ENCODE data around the gene KRT37.

Gene KRT37

DNA sequence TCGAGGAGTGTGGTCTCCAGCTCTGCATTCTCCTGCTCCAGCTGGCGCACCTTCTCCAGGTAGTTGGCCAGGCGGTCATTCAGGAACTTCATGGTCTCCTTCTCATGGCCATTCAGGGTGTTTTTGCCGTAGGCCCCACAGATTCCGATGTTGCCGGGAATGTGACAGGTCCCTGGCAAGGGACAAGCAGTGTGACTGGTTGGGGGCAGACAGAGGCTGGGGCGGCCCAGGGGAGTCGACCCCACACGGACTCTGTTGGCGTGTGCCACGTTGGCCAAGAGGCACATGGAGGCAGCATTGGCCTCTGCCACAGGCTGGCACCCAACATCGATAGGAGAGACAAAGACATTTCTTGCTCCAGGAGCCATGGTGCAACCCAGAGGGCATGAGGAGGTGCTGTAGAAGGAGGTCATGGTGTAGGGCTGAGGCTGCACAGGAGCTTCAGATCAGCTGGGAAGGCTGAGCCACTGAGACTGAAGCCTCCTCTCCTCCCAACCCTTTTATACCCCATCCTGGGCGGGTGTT, at the start of gene KRT37:
Gene KRT37 (minus strand): TSS at position 475 of the 525 bp plus-strand sequence. CDS start 62 bp downstream, at position 413.
- no peak for DNase-seq

GRCh38 chr17:41468346-41468745, 44.0 kb upstream of the KRT37 start:
- DNase-seq, result no peak

GRCh38 chr17:41467561-41467960, 43.2 kb upstream of the KRT37 start:
- DNase-seq, result no peak

DNA sequence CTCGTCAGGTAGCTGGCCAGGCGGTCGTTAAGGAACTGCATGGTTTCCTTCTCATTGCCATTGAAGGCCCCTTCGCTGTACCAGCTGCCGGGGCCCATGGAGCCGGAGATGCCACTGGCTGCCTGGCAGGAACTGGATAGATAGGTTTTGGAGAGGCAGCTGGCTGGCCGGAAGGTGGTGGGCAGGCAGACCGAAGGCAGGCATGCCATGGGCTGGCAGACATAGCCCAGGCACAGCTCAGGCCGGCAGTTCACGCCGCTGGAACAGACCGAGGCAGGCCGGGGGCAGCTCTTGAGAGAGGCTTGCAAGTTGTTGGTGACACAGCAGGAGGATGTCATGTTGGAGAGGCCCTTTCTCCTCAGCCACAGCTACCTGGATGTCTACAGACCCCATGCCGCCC, 42.6 kb upstream of the KRT37 start, which contains the start of gene KRT32:
Gene KRT32 (minus strand): TSS at position 399 of the 400 bp plus-strand sequence. CDS start 61 bp downstream, at position 338.
- no peak for DNase-seq

DNA sequence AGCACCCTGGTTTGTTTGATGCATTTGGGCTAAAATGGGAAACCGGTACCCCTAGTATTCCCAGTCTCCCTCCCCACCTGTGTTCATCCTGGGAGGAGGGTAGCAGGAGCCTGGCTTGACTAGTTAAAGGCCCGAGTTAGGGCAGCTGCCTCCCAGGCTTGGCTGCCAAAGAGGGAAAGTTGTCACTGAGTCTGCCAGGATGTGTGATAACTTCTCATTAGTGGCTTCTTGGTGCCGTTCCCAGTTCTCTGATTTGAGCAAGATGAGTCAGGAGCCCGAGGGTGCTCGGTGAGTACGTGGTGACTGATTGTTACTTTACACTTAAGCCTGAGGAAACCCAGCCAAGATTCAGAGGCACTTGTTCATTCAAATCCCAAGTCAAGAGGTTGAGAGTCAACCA, 40.3 kb upstream of the KRT37 start:
- DNase-seq, result no peak

DNA sequence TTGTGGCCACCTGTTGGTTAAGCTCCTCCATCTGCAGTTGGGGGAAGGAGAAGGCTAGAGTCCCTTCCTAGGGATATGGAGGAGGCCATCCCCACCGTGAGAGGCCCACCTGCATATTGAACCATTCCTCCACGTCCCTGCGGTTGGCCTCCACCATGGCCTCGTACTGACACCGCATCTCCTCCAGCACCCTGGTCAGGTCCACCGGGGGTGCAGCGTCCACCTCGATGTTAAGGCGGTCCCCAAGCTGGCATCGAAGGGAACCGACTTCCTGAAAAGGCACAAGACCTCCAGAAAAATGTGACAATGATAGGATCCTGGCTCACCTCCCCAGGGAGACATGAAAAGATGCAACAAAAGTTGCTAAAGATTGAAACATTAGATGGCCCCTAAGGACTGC, 39.8 kb upstream of the KRT37 start:
- no peak for DNase-seq

GRCh38 chr17:41463746-41464145, 39.4 kb upstream of the KRT37 start:
- DNase-seq, result no peak

DNA sequence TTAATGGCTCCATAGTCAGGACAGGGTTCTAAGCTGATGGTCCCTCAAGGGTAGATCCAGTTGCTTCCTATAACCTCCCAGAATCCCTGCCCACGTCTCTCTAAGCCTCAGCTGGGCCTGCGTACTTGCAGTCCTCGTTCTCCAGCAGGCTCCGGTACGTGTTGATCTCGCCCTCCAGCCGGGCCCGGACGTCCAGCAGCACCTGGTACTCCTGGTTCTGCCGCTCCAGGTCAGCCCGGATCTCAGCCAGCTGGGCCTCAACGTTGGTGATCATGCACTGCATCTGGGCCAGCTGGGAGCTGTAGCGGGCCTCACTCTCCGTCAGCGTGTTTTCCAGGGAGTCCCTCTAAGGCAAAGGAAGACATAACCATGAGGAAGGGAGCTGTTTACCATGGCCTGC, 38.3 kb upstream of the KRT37 start:
- DNase-seq, result no peak

- DNase-seq, result no peak
These were observed 33.3 kb upstream of the KRT37 start for GRCh38 chr17:41457676-41458075.

- DNase-seq, result no peak
These were observed 31.8 kb upstream of the KRT37 start for GRCh38 chr17:41456204-41456603.

- no peak for DNase-seq
These were observed 30.9 kb upstream of the KRT37 start for GRCh38 chr17:41455236-41455635.

GRCh38 chr17:41453066-41453465, 28.7 kb upstream of the KRT37 start:
- DNase-seq, result no peak

GRCh38 chr17:41452281-41452680, 27.9 kb upstream of the KRT37 start:
- no peak for DNase-seq

DNA sequence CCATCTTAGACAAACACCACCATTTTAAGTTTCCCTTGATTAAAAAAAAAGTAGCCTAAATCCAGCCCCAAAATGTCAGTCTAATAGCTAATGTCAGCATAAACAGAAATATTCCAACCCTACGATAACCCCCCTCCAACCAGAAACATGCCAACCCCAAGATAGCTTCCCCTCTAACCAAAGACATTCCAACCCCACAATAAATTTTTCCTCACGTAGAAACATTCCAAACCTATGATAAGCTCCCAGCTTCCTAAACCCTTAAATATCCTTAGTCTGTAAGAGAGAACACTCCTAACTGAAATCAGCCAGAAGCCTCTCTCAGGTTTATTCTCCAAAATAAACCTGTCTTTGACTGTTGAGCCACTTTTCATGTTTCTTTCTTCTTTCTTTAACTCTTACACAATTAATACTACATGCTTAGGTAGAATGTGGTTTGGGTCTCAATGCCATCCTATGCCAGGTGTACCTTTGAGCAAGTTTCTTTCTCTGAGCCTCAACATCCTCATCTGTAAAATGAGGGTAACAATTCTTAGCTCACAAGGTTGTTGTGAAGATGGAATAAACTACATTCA, 26.9 kb upstream of the KRT37 start:
- DNase-seq, result no peak

GRCh38 chr17:41449008-41449407, 24.6 kb upstream of the KRT37 start:
- DNase-seq, result no peak

GRCh38 chr17:41448506-41448905, 24.1 kb upstream of the KRT37 start:
- DNase-seq, result no peak

DNA sequence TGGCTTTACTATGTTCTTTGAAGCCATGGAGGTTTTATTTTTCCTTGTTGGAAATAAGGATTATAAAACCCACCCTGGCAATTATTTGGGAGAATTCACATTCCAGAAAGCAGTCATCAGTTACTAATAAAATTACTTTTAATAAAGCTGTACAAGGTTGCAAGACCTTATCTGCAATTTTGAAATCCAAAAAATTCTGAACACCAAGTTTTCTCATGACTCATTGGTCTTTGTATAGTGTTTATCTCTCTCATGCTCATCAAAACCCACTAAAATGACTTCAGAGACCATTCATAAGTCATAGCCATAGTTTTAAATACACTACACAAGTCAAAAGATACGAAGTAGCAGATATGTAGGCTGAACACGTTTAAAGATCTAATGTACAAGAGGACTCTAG, 22.4 kb upstream of the KRT37 start:
- DNase-seq, result no peak

- no peak for DNase-seq
These were observed 20.3 kb upstream of the KRT37 start for GRCh38 chr17:41444640-41445039.

DNA sequence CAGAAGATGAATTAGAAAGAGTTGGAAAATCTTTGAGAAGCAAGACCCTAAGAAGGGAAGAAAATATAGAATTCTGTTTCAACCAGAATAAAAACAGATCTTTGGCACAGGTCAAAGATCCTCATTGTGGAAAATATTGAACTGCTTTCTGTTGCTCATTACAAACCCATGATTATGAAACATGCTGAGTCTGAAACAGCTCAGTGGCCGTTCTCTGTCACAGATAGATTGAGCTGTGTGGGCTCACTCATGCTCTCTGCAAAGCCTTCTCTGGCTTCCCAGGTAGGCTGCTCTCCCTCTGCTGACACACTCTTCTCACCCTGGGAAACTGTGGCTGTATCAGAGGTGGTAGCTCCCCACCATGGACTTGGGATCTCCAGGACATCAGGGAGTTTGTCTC, 19.8 kb upstream of the KRT37 start:
- DNase-seq, result no peak

DNA sequence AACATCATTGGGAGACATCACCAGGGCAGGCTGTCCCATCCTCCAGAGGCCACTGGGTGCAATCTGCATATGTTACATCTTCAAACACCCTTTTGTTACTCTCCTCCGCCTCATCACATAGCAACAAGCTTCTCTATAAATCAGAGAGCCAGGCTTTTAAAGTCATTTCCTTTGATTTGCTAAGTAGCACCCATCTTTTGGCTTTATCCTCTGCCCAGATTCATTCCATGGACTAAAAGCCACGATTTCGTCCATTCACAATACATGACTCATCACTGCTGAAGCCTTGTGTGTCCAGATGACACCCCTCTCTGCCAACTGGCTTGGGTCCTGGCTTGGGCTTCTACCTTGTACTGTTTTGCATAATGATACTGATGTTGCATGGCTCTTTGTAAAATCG, 18.4 kb upstream of the KRT37 start:
- DNase-seq, result no peak

DNA sequence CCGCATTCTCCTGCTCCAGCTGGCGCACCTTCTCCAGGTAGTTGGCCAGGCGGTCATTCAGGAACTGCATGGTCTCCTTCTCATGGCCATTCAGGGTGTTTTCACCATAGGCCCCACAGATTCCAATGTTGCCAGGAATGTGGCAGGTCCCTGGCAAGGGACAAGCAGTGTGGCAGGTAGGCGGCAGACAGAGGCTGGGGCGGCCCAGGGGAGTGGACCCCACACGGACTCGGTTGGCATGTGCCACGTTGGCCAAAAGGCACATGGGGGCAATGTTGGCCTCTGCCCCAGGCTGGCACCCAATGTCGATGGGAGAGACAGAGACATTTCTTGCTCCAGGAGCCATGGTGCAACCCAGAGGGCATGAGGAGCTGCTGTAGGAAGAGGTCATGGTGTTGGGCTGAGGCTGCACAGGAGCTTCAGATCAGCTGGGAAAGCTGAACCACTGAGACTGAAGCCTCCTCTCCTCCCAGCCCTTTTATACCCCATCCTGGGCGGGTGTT, 16.2 kb upstream of the KRT37 start, which contains the start of gene KRT38:
Gene KRT38 (minus strand): TSS at position 453 of the 503 bp plus-strand sequence. CDS start 62 bp downstream, at position 391.
- DNase-seq, result no peak

- no peak for DNase-seq
These were observed 15.0 kb upstream of the KRT37 start for GRCh38 chr17:41439375-41439774.

- no peak for DNase-seq
These were observed 13.4 kb upstream of the KRT37 start for GRCh38 chr17:41437769-41438168.

DNA sequence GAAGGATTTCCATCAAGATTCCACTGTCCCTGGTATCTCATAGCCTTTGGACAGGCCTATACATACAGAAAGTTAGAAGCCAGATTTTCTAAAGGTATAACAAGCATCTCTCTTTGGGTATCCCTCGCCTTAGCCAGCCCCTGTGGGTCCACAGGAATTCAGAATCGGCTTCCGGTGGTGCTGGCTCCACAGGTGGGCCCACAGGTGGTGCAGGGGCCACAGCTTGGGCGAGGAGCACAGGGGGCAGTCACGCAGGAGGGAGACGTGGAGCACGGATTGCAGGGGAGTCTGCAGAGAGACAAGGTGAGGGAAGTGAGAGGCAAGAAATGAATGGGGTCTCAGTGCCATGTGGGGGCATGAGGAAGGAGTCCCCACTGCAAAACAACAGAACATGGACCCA, 12.9 kb upstream of the KRT37 start:
- no peak for DNase-seq

DNA sequence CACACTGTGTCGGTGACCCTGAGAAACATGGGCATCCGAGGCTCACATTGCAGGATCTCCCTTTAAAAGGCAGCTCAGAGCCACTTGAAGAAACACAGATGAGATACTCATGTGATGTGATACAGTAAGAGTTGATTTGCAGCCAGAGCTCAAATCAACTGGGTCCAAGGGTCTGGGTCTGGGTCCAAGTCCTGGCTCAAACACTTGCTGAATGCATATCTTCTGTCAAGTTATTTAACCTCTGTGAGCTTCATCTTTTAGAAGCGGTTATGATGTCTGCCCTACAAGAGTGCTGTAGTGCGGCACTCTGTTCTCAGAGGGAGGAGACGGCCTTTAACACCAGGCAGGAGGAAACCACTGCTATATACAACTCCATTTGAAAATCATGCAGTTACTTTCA, 10.0 kb upstream of the KRT37 start:
- DNase-seq, result no peak
